Hepatocyte (in vitro differentiated cells): Measurements from ENCODE around the gene HES1. TPM values are rescaled to one million over a fixed set of nuclear protein-coding genes. Genes with fewer than 3 reads are reported as not detected.

ENCODE experiments used
- DNase-seq: peaks from one replicate; pipeline ENCODE4 v3.0.0-alpha.2; 2016; ENCODE audit warnings: low spot score
- H2AFZ ChIP-seq: fragments of 200-600 bp; sonication (generic); 2 replicates; pipeline ENCODE4 v1.6.0; 2016; ENCODE audit warnings: antibody characterized with exemption, mild to moderate bottlenecking
- H3K27ac ChIP-seq: fragments of 200-600 bp; sonication (generic); 2 replicates; pipeline ENCODE4 v1.5.1; 2016; ENCODE audit warnings: mild to moderate bottlenecking
- H3K27me3 ChIP-seq: fragments of 200-600 bp; sonication (generic); 2 replicates; pipeline ENCODE4 v1.6.1; 2016
- H3K36me3 ChIP-seq: fragments of 200-600 bp; sonication (generic); replicated peaks from 2 replicates; pipeline ENCODE4 v1.5.1; 2016; ENCODE audit warnings: low read depth; ENCODE audit not compliant: insufficient read depth
- H3K4me1 ChIP-seq: fragments of 200-600 bp; sonication (generic); 2 replicates; pipeline ENCODE4 v1.5.1; 2016; ENCODE audit warnings: mild to moderate bottlenecking, moderate library complexity; ENCODE audit not compliant: insufficient read depth
- H3K4me2 ChIP-seq: fragments of 200-600 bp; sonication (generic); 2 replicates; pipeline ENCODE4 v1.6.0; 2016
- H3K4me3 ChIP-seq: fragments of 200-600 bp; sonication (generic); 2 replicates; pipeline ENCODE4 v1.5.1; 2016; ENCODE audit warnings: mild to moderate bottlenecking
- H3K79me2 ChIP-seq: fragments of 200-600 bp; sonication (generic); 2 replicates; pipeline ENCODE4 v1.6.0; 2017; ENCODE audit warnings: mild to moderate bottlenecking
- H3K9me2 ChIP-seq: fragments of 200-600 bp; sonication (generic); replicated peaks from 2 replicates; pipeline ENCODE4 v1.6.0; 2017; ENCODE audit warnings: mild to moderate bottlenecking; ENCODE audit not compliant: insufficient read depth
- H3K9me3 ChIP-seq: fragments of 200-600 bp; sonication (generic); 2 replicates; pipeline ENCODE4 v1.5.1; 2016; ENCODE audit warnings: low read depth, mild to moderate bottlenecking
- H4K20me1 ChIP-seq: fragments of 200-600 bp; sonication (generic); 2 replicates; pipeline ENCODE4 v1.6.0; 2016; ENCODE audit warnings: mild to moderate bottlenecking; ENCODE audit not compliant: insufficient read depth, poor library complexity, severe bottlenecking
- CTCF ChIP-seq: fragments of 200-600 bp; sonication (generic); IDR thresholded peaks from 2 replicates; pipeline ENCODE4 v1.5.1; 2016; ENCODE audit warnings: antibody characterized with exemption, mild to moderate bottlenecking; ENCODE audit not compliant: poor library complexity
- EZH2 ChIP-seq: fragments of 200-600 bp; sonication (generic); IDR thresholded peaks from 2 replicates; pipeline ENCODE4 v1.6.1; 2016; ENCODE audit warnings: antibody characterized with exemption, mild to moderate bottlenecking, borderline replicate concordance
- EZH2phosphoT487 ChIP-seq: fragments of 200-600 bp; sonication (generic); IDR thresholded peaks from one replicate; pipeline ENCODE4 v1.6.1; 2018; ENCODE audit warnings: antibody characterized with exemption, mild to moderate bottlenecking, low read depth, moderate library complexity; ENCODE audit not compliant: unreplicated experiment, severe bottlenecking
- WGBS: methylation state at CpG from one replicate; pipeline ENCODE4 v1.1.6; 2016; ENCODE audit warnings: low lambda C conversion rate; ENCODE audit errors: missing lambda C conversion rate; 5-methylcytosine and 5-hydroxymethylcytosine counted together
- polyA plus RNA-seq: library from polyadenylated mRNA; unstranded; fragments of >200 nt; fragmentation: Nextera tagmentation; extraction: Ambion mirVana; gene quantifications from 2 replicates; pipeline ENCODE4 v1.2.1, GENCODE V29; 2016
- total RNA-seq: library from RNA; depleted of rRNA; stranded (reverse); fragments of >200 nt; gene quantifications from 2 replicates; pipeline ENCODE4 v1.2.3, GENCODE V29; 2014

Gene HES1
- total and polyA plus RNA-seq, 2 experiments from 2014 or later: 131 to 136 TPM

DNA sequence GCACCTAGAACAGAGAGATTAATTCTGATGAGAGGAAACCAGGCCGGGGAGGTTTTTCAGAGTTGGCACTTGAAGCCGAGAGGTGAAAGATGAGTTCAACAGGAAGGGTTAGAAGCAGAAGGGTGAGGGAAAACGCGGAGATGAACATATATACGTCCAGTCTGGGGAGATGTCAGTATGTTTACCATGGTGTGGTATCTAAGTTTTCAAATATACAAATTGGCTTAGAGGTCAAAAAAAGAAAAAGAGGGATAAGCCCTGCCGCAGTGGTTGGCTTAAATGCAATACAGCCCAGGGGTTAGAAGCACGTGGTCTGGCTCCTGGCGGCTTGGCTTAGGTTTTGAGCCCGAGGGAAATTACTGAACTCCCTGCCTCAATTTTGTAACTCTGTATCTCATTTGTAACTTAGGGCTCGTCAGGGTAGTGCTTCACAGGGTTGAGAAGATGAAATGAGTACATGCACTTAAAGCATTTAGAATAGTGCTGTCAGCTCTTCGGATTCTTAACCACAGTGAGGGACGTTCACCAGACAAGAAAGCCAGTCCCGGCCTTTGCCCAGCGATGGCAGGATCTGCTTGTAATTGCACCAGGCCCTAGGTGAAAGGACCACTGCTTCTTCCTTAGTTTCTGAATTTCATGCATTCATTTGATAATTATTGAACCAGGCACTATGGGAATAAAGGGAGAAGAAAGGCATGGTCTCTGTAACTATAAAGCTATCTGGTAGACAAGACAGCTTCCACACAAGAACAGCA lies 6.4 kb downstream of the HES1 start:
- DNase-seq: peak; percentile 40
- no peak for TF ChIP-seq EZH2phosphoT487
- TF ChIP-seq EZH2: no peak
- TF ChIP-seq CTCF: no peak
- H3K27ac ChIP-seq: peak overlapping the region; percentile 100
- H3K4me1 ChIP-seq: peaks cover 42% of the 10 kb centered on the region
- H3K36me3 ChIP-seq: no peaks in the 10 kb centered on the region
- H3K9me2 ChIP-seq: no peaks in the 10 kb centered on the region
- 35% methylated on average over 14 of the region's 14 CpGs for WGBS
- H4K20me1 ChIP-seq: peaks cover 6% of the 10 kb centered on the region
- no peaks in the 10 kb centered on the region for H3K27me3 ChIP-seq
- H3K79me2 ChIP-seq: peaks cover 10% of the 10 kb centered on the region
- H3K4me3 ChIP-seq: no peak overlapping the region
- peak overlapping the region; percentile 76 for H3K4me2 ChIP-seq
- H3K9me3 ChIP-seq: no peaks in the 10 kb centered on the region
- peak overlapping the region; percentile 10 for H2AFZ ChIP-seq

DNA sequence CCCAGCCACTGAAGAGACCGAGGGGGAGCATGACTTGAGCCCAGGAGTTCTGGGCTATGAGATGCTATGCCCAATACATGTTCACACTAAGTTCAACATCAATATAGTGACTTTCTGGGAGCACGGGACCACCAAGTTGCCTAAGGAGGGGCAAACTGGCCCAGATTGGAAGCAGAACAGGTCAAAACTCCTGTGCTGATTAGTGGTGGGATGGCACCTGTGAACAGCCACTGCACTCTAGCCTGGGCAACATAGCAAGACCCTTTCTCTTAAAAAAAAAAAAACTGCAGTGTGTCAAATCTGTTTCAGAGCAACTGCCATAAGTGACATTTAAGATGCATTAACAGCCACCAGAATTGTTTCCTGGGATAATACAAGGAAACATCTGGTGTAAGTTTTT lies 9.8 kb downstream of the HES1 start:
- no peaks in the 10 kb centered on the region for H4K20me1 ChIP-seq
- H3K9me3 ChIP-seq: no peaks in the 10 kb centered on the region

GRCh38 chr3:194147679-194148078 lies 11.7 kb downstream of the HES1 start:
- Histone ChIP-seq H3K27me3 (no peaks in the 10 kb centered on the region), H4K20me1 (no peaks in the 10 kb centered on the region), H3K9me2 (no peaks in the 10 kb centered on the region), H3K4me2 (no peak overlapping the region), H3K9me3 (no peaks in the 10 kb centered on the region), H3K4me1 (peaks cover 8% of the 10 kb centered on the region), H3K4me3 (no peak overlapping the region), H2AFZ (no peak overlapping the region), H3K27ac (no peak overlapping the region), H3K79me2 (no peaks in the 10 kb centered on the region), H3K36me3 (no peaks in the 10 kb centered on the region)
- 90% methylated on average over 7 of the region's 7 CpGs for WGBS
- DNase-seq: no peak
- no peak for TF ChIP-seq CTCF
- no peak for TF ChIP-seq EZH2phosphoT487
- TF ChIP-seq EZH2: no peak

More for the DNA sequence above, 9.8 kb downstream of the HES1 start:
- Histone ChIP-seq H3K36me3 (no peaks in the 10 kb centered on the region), H2AFZ (no peak overlapping the region), H3K4me1 (peaks cover 23% of the 10 kb centered on the region), H3K79me2 (no peaks in the 10 kb centered on the region), H3K27me3 (no peaks in the 10 kb centered on the region), H3K4me2 (no peak overlapping the region), H3K9me2 (no peaks in the 10 kb centered on the region), H3K27ac (no peak overlapping the region), H3K4me3 (no peak overlapping the region)
- no peak for DNase-seq
- no peak for TF ChIP-seq EZH2phosphoT487
- no peak for TF ChIP-seq CTCF
- TF ChIP-seq EZH2: no peak
- 97% methylated on average over 2 of the region's 2 CpGs for WGBS
